GM21360 (cell line): Measurements from ENCODE around the gene CDCA7.
"Not testable (repeated sequence)": the region's sequence is repeated elsewhere in the genome, so short reads cannot be mapped to it uniquely, and the experiment has no call there.

ENCODE experiments used
- ATAC-seq: cut with Tn5 transposase; IDR thresholded peaks from one replicate; pipeline ENCODE4 v1.9.1; 2021; ENCODE audit warnings: mild to moderate bottlenecking, moderate library complexity; ENCODE audit not compliant: unreplicated experiment

Gene CDCA7

GRCh38 chr2:173354582-173355131 is at the start of gene CDCA7:
Gene CDCA7, plus strand, starts transcription at chr2:173354872. Its CDS starts 92 bp downstream, at chr2:173354964.
- peak; percentile 56 for ATAC-seq

GRCh38 chr2:173305303-173305702 is 49.4 kb upstream of the CDCA7 start:
- ATAC-seq: no peak

GRCh38 chr2:173307293-173307692 is 47.4 kb upstream of the CDCA7 start:
- ATAC-seq: peak; percentile 87

GRCh38 chr2:173309370-173309769 is 45.3 kb upstream of the CDCA7 start:
- not testable (repeated sequence) for ATAC-seq

GRCh38 chr2:173311844-173312606 is 42.6 kb upstream of the CDCA7 start:
- no peak for ATAC-seq

GRCh38 chr2:173323371-173323770 is 31.3 kb upstream of the CDCA7 start:
- ATAC-seq: no peak

- ATAC-seq: no peak
These were observed 27.9 kb upstream of the CDCA7 start for GRCh38 chr2:173326806-173327205.

GRCh38 chr2:173327421-173327820 is 27.3 kb upstream of the CDCA7 start:
- ATAC-seq: no peak

GRCh38 chr2:173333003-173333402 is 21.7 kb upstream of the CDCA7 start:
- not testable (repeated sequence) for ATAC-seq

GRCh38 chr2:173339807-173340206 is 14.9 kb upstream of the CDCA7 start:
- ATAC-seq: no peak

- ATAC-seq: no peak
These were observed 10.8 kb upstream of the CDCA7 start for GRCh38 chr2:173343921-173344320.

- no peak for ATAC-seq
These were observed 8.6 kb upstream of the CDCA7 start for GRCh38 chr2:173346035-173346434.

GRCh38 chr2:173347305-173348168 is 7.1 kb upstream of the CDCA7 start:
- no peak for ATAC-seq

- no peak for ATAC-seq
These were observed 5.4 kb upstream of the CDCA7 start for GRCh38 chr2:173349287-173349686.

- no peak for ATAC-seq
These were observed 4.3 kb upstream of the CDCA7 start for GRCh38 chr2:173350383-173350782.

- ATAC-seq: no peak
These were observed 2.8 kb upstream of the CDCA7 start for GRCh38 chr2:173351879-173352278.

GRCh38 chr2:173353556-173353955 is 1.1 kb upstream of the CDCA7 start:
- ATAC-seq: no peak

GRCh38 chr2:173354073-173354581 is 545 bp upstream of the CDCA7 start:
- no peak for ATAC-seq

GRCh38 chr2:173355132-173355865 is 627 bp downstream of the CDCA7 start:
- peak; percentile 35 for ATAC-seq

- ATAC-seq: no peak
These were observed 1.3 kb downstream of the CDCA7 start for GRCh38 chr2:173355866-173356508.
